Stimulated activated CD8-positive, alpha-beta memory T cell treated with anti-CD3 and anti-CD28 coated beads, Interleukin-15, amount 100 ng/mL, for 4 hours (primary cell): ENCODE results near the gene IRX2.

Experiments used
- DNase-seq, 2 donors: peaks; one replicate each; pipeline ENCODE4 v3.0.0-alpha.2; 2020; ENCODE audit warnings: low read depth in 2 of 2

Gene IRX2

DNA sequence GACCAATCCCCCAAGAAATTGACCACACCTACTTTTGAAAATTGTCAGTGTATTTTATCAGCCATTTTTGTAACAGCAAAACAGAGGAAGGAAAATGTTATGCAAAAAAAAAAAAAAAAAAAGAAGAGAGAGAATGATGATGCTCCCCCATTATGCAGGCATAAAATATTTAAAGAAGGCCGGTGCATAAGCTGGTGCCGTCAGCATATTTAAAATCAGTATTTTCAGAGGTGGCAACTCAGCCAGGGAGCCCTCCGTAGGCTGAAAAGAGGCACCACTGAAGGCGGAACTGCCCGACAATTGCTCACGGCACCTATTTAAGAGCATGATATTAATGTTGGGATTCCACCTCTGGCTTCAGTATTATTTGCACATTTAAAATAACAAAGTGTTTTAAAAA is 33.4 kb downstream of the IRX2 start:
- no peak for DNase-seq

DNA sequence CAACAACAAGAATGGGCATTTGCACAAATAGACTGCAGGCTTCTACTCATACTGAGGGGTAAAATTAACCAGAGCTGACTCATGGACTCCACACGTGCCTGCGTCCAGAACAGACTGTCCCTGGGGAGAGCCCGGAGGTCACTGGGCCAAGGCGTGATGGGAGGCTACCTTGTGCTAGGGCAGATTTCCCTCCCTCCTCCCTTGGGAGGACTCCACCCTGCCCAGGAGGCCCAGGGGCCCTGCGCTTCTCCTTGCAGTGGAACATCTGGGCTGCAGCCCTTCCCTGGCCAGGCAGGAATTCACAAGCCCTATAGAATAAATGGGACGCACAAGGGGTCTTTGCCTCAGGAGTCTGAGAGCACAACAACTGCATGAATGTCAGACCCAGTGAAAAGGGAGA is 35.6 kb downstream of the IRX2 start:
- DNase-seq = no peak

DNA sequence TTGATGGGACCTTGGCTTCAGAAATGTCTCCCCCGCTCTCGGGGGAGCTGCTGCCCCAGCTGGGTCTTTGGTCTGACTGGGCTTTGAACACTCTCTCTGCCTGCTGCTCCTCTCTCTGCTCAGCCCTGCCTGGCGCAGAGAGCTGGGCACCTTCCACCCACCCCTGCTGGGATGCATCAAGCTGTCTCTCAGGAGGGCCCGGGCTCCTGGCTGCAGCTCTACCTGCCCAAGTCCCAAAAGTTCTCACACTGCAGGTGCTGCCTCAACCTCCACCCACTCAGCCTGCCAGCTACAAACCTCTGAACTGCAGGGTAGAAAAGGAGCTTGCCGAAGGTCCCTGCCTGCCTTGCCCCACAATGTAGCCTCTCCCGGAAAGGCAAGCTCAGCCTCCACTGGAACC is 36.7 kb downstream of the IRX2 start:
- no peak for DNase-seq

DNA sequence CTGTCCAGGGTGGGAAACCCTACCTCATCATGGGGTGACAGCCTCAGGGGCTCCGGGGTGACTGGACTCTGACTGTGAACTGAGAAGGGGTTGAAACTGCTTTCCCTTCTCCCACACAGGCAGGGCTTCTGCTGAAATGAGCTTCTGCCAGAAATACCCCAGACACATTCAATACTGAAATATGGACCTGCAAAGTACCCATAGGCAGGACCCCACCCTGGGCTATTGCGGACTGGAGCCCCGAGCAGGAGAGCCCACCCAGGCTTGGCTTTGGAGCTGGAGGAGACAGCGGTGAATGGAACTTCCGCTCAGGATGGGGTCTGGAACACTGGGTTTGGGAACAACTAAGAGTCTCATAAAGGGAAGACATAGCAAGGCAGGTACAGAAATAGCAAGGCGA is 37.5 kb downstream of the IRX2 start:
- no peak for DNase-seq

DNA sequence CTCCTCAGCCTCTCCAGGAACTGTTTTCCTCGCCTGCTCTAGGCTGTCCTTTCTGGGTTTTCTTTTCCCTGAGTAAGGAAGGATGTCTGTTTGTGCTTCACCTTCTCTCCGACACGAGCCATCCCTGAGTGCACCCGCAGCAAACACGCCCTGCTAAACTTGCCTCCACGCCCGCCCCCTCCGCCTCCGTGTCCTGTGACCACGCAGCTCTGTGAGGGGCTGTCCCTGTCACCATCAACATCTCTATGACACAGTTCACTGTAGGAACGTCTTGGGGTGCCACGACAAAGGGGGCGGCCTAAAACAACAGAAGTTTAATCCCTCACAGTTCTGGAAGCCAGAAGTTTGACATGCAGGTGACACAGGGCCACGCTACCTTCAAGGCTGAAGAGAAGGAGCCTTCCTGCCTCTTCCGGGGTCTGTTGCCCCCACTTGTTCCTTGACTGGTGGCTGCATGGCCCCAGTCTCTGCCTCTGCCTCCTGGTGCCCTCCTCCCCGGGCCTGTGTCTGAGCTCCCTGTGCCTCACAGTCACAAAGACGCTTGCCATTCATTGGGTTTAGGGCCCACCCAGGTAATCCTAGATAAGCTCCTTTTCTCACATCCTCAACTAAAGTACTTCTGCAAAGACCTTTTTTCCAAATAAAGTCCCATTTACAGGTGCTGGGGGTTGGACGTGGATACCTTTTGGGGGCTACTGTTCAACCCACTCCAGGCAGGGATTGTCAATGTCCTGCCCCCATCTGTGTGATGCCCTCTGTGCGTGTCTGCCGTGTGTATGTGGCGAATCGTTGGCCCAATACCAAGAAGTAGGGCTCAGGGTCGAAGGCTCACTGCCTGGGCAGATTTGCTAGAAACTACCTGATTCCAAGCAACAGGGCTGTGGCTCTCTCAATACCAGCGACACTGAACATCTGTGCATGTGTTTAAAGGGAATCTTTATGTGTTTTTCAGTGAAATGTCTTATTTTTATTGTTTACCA is 39.7 kb downstream of the IRX2 start:
- DNase-seq = no peak

DNA sequence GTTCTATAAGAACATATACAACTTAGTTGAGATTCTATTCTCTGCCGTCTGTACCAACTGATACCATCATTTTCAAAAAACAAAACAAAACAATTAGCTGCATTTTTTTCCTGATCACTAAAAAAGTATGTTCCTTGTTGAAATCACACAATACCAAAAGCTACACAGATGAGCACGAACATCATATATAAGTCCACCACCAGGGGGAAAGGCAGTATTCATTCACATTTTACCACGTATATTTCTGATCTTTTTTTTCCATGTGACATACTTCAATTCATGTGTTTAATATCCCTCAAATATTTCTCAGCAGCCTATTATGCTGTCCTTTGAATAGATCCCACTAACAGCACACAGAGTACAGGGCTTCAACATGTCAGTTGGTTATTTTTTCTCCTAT is 40.6 kb downstream of the IRX2 start:
- DNase-seq = no peak

DNA sequence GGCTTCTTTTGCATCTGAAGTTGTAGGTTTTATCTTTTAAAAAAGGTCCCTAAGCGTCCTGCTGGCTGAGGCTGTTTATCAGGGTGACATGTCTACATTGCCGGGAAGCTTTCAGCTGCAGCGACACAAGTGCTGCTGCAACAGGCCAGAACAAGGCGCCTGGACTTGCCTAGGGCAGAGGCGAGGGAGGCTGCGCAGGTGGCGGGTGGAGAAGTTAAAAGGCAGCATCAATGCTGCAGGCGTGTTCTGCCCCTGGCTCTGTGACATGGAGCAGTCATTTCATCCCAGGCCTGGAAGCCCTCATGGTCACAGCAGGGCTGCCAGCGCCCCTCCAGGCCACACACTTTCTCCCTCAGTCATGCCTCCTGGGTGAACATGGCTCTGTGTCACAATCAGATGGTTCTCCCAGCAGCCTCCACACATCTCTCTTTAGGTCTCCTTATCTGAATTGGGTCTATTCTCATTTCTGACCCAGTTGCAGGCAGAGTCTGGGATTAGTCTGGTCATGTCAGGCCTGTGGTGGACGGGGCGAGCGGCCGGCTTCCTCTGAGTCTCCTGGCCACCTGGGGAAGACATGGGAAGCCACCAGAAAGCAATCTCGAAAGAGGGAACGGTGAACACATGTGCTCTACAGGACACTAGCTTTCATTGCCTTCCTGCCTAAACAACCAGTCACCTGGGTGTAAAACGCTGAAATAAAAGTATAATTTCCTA is 41.3 kb downstream of the IRX2 start:
- DNase-seq = no peak

DNA sequence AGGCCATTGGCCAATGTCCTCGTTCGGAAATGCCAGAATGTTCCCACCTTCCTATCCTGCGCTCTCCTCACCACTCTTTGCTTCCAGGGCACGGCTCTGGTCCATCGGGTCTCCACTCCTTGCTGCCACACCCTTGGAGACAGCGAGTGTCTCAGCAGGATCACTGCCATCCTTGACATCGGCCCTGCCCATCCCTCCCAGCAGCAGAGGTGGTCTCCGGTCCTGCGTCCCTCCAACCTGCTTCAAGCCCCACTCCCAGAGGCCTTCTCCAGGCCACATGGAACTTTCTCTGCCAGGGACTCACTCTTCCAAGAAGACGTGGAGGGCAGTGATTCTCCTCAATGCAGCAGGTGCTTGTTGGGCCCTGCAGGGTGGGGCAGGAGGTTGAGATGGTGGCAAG is 42.7 kb downstream of the IRX2 start:
- no peak for DNase-seq

DNA sequence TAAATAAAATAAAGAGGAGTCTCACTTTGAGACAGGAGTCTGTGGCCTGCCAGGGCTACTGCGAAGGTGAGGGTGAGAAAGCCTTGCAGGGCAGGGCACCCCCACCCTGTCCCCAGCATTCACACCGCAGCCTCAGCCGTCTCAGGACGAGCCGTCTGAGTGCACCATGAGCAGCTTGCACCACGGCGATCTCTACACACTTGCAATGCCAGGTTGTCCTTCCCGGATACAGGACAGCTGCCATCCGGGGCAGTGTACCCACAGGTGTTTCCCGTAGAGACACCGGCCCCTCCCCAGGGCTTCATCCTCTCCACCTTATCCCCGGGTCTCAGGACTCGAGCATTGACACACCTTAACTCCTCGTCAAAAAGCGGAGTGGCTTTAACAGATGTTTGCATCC is 43.3 kb downstream of the IRX2 start:
- no peak for DNase-seq

DNA sequence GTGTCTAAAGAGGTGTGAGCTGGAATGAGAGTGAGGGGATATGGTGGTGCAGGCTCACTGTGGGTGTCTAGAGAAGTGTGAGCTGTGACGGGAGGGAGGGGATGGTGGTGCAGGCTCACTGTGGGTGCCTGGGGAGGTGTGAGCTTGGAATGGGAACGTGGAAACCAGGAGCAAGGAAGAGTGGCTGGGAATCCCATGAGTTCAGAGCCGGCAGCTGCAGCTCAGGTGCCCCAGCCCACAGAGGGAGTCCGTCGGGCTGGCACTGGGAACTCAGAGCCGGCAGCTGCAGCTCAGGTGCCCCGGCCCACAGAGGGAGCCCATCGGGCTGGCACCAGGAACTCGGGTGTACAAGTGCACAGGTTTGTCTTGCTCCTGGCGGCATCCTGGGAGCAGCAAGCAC is 45.6 kb downstream of the IRX2 start:
- no peak for DNase-seq

DNA sequence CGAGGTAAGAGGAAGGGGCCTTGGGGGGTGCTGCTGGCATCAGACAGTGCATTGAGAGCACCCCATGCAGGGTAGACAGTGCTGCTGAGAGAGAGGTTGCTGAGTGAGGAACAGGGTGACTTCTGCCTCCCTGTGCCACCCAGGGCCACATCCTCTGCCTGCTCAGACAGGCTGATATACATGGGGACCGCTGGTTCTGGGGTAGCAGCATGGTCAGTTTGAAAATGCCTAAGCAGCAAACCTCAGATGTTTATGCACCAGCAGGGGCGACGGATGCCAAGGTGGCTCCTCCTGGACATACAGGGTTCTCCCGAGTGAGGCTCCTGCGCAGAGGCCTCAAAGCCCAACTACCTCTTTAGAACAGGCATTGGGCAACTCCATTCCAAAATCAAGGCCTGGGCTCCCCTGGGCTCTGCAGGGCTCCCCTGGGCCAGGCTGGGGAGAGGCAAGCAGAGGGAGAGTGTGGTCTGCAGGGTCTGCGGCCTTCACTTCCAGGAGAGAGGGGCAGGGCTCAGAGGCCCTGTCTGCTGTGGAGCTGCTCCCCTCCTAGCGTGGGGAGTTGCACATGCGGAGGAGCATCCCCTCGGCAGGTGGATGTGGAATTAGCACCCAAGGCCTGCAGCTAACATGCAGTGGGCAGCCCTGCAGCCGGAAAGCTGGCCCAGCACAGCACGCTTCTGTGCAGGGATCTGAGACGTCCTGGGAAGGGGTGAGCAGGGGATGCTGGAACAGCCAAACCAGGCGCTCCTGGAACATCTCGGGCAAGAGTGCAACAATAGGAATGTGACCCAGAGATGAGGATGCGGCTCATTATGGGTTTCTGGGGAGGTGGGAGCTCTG is 46.5 kb downstream of the IRX2 start:
- no peak for DNase-seq

DNA sequence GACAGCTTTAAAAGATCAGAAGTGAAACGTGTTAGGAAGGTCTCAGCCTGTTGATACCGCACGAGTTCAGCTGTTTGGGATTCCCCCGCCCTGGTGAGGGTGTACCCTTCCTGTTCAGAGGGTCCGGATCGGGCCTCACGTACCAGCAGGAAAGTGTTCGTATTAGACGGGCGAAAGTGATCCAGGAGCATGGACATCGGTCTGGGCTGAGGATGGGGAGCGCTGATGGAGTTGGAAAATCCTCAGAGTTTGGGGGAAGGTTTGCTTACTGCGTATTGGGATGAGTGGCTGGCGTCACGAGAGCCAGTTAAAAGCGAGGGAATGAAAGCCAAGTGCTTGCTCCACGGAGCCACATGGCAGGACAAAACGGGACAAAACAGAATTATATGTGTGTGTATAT is 47.4 kb downstream of the IRX2 start:
- no peak for DNase-seq

DNA sequence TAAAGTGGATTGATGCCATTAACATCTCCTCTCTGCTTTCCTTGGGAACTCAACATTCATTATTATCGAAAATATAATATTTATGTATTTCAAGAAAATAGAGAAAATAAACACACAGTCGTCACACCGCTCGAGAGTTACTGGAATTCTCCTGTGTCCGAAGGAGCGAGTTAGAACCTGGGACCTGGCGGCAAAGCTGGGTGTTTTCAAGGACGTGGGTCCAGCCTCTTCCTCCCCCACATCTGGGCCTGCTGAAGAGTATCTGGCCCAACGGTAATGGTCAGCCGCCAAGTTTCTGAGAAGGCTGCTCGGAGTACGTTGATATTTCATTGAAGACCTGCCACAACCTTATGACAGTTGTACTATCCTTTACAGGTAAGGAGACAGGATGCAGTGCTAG is 47.9 kb downstream of the IRX2 start:
- no peak for DNase-seq

DNA sequence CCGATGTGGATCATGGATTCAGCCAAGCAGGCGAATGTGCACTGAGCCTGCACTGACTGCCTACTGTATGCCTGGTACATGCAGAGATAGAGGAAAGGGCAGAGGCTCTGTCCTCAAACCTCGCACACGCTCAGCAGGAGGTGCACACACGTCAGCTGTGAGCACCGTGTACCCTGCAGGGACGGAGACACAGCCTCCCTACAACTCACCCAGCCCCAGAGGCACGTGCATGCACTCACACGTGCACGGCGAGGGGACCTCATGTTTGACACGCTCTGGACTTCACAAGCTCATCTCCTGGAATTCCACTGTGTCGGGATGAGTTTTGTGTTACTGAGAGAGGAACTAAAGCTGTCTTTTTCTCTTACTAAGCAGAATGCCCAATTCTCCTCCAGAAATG is 48.4 kb downstream of the IRX2 start:
- no peak for DNase-seq

DNA sequence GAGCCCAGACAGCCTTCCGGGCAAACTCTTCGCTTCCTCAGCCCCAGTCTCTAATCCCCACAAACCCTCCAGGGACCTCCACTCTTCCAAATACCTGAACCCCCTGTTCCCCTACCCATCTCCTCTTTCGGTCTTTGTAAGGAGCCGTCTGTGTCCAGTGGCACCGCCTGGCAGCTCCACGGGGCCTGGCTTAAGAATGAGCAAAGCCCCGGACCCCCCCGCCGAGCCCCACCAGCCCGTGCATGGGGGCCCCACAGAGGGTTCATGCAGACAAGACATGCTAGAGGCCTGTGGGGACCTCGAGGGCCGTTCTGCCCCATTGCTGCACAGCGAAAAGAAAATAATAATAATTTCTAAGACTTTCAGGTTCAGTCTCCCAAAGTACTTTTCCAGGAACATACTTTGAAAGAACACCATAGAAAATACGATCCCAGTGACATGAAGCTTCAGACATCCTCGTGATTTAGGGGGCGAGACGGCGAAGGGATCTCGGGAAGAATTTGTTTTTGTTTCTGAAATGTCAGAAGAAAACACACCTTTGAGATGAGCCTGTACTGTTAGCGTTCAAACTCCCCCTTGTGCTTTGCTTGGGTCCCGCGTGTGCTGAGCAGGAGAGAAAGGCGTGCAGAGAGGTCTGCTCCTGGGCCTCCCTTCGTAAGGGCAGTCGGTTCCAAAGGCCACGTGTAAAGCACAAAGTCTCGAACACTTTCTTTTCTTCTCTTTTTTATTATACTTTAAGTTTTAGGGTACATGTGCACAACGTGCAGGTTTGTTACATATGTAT is 49.2 kb downstream of the IRX2 start:
- DNase-seq = no peak

DNA sequence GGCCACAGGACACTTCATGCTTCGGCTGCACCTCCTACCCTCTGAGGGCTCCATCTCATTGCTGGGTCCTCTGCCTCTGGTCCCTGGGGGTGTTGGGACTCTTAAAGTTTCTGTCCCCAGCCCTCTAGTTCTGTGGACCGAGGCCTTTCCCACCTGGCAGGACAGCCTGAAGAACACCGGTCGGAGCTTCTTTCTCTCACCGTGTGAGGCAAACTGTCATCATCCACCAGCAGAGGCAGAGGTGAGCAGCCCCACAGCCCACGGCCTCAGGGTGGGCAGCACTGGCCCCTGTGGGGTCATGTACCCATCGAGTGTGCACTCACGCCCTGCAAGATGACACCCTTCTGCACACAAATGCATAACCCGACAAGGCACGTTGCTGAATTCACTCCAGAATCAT is 49.9 kb downstream of the IRX2 start:
- no peak for DNase-seq

DNA sequence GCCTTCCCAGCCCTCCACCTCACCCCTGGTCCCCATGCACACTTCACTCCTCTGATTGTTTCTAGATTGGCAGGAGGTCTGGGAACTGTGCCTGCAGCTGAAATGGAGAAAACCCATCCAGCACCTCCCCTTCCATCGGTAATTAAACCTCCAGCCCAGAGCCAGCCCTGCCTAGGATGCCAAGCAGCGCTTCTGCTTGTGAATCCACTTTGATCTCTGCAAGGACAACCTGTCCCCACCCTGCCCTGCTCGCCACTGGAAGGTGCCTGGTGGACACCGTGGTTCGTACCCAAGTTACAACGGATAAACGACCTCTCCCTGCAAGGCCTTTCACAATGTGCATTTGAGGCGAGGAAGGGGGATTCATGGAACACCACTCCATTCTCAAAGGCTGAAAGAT is 50.6 kb downstream of the IRX2 start:
- no peak for DNase-seq

DNA sequence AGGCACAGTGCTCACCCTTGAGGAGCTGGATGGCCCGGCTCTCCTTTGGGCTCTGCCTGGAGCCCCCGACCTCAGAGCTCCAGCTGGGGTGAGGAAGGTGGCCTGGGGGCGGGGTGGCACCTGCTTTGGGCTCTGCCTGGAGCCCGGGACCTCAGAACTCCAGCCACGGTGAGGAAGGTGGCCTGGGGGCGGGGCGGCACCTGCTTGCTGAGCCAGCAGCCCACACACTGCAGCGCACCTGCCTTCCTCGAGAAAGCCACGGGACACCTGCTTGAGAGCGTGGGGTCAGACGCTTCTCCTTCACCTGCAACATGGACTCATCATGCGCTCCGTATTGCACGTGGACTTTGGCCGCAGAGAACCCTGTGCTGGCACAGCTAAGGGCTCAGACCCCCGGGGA is 51.8 kb downstream of the IRX2 start:
- DNase-seq = no peak

DNA sequence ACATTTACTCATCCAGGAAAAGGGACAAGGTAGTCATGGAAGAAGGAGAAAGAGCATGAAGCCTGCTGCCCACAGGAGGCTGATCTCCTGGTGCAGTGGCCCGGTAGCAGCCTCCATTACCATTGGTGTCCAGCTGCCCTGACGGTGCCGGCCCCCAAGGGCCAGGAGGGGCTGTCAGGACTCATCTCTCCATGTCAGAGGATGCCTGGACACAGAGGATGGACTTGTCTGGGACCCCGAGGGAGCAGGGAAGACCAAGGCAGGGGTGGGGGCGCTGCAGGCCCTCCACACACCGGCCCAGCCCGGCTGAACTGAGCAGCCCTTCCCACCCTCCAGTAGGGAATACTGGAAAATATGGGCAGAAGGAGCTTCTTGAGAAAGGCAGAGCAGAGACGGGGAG is 52.2 kb downstream of the IRX2 start:
- no peak for DNase-seq

DNA sequence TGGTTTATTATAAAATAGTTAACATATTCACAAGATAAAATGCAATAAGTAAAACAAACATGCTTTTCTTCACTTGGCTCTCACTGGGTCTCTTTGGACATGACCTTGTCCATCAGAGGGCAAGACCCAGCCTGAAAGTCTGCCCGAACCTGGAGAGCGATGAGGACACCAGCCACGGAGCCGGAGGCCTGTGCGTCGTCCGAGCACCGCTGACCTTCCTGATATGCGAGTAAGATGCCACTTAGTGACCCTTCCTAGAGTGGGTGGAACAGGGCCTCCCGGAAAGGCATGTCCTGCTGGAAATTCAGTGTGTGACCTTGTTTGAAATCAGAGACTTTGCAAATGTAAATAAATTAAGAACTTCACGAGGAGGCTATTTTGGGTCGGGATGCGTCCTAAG is 52.9 kb downstream of the IRX2 start:
- DNase-seq = no peak

DNA sequence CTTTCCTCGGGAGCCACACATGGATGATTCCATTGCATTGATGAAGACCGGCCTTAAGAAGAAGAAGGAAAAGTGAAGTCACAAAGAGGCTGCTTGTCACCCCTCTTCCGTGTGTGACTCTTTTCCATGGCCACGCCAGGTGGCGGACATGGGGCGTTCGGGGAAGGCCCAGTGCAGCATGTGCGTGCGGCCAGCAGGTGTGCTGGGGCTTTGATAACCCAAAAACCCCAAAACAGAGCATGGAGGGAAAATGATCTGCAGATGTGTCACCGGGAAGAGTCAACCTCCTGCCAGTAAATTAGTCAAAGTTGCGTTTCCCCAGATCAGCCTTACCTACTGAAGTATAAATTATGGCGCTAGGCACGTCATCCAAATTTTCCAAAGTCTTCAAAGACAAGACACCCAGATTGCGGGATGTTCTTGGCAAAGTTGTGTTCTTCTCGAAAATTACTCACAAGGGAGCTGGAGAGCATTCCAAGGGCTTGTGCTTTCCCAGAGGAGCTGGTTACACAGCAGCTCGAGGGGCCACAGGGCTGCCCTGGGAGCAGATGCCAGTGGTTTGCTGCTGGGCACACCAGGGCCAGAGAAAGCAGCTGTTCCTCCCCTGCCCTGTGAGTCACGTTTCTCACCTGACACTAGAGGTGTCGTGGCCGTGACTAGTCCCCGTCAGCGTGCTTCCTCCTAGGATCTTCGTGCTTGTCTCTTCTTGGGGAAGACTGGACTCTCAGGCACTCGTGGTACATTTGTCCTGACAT is 53.9 kb downstream of the IRX2 start:
- DNase-seq = no peak
